BJ (cell line): ENCODE measurements around the gene ESPNL. TPM values are rescaled to one million over a fixed set of nuclear protein-coding genes. Genes with fewer than 3 reads are reported as not detected.

ENCODE experiments used
- CTCF ChIA-PET: fragments of 350-600 bp; formaldehyde crosslinking; extraction: SDS; loops from one replicate; lab custom pipeline; 2021; ENCODE audit warnings: antibody characterized with exemption, inconsistent platforms; lab: Yijun Ruan, JAX
- POLR2A ChIA-PET: fragments of 300-600 bp; sonication (Branson Sonifier 250); formaldehyde crosslinking; extraction: SDS; loops from one replicate; lab custom pipeline; 2021; ENCODE audit warnings: antibody characterized with exemption; lab: Charles Lee
- DNase-seq: peaks from one replicate; pipeline ENCODE4 v3.0.0-alpha.2; 2011; ENCODE audit warnings: low read depth
- H3K27me3 ChIP-seq: 2 replicates; pipeline ENCODE4 v1.6.0; 2011; ENCODE audit warnings: low read length; ENCODE audit not compliant: control insufficient read depth, insufficient read depth
- H3K36me3 ChIP-seq: 2 replicates; pipeline ENCODE4 v1.5.1; 2011; ENCODE audit warnings: low read length; ENCODE audit not compliant: control insufficient read depth, insufficient read depth
- H3K4me3 ChIP-seq: 2 replicates; pipeline ENCODE4 v1.5.1; 2011; ENCODE audit warnings: low read depth, mild to moderate bottlenecking, control low read depth, low read length
- polyA plus RNA-seq: library from polyadenylated mRNA; depleted of rRNA; stranded (reverse); fragments of >200 nt; gene quantifications from 2 replicates; pipeline ENCODE4 v1.2.3, GENCODE V29; 2011
- TF ChIP-seq, protein P1 (sequence below): IDR thresholded peaks from 2 replicates; pipeline ENCODE4 v1.5.1; 2011; ENCODE audit warnings: low read depth, mild to moderate bottlenecking, control low read depth, inconsistent platforms, low read length, moderate library complexity; ENCODE audit not compliant: insufficient read depth

The ESPNL gene
- polyA plus RNA-seq, 1 experiment, result 2.1 TPM

DNA sequence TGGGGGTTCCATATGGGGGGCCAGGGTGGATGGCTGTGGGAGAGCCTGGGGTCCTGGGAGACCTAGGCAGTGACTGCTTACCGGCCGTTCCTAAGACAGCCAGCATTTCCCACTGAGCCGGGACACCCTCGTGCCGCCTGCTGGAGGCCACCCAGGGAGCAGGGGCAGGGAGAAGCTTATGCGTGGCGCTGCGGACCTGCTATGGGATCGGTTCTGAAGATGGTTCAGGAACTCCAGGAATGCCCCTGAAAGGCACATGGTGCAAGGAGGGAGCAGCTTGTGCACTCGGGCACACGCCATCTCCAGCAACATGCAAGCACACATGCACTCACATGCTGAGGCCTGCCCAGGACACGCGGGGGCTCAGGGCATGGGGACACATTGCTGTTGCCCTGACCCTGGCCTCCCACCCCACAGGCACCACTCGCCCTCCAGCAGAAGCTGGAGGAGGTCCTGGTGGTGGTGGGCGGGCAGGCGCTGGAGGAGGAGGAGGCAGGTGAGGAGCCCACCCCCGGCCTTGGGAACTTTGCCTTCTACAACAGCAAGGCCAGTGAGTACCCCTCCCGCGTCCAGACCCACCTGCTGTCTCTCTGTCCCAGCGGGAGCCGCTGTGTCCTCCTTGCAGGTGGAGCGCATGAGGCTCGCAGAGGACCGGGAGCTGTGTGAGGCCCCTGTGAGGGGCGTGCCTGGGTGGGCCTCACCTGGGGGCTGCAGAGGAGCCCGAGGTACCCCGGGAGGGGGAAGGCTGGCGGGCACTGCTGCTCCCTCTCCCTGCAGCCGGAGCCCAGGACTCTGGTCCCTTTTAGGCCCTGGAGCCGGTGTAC is 42.5 kb downstream of the ESPNL start:
- Histone ChIP-seq H3K36me3 (no peaks in the 10 kb centered on the region), H3K4me3 (no peak overlapping the region), H3K27me3 (no peaks in the 10 kb centered on the region)
- ChIA-PET POLR2A (no interaction called here), CTCF (interaction anchor here (0.6 to 1.5 kb wide), 3 partner anchors 10 to 57 kb away, joined by 3 to 4 read pairs (median 4); no protein-coding TSS in a partner anchor)
- no peak for DNase-seq
- TF ChIP-seq, protein P1, sequence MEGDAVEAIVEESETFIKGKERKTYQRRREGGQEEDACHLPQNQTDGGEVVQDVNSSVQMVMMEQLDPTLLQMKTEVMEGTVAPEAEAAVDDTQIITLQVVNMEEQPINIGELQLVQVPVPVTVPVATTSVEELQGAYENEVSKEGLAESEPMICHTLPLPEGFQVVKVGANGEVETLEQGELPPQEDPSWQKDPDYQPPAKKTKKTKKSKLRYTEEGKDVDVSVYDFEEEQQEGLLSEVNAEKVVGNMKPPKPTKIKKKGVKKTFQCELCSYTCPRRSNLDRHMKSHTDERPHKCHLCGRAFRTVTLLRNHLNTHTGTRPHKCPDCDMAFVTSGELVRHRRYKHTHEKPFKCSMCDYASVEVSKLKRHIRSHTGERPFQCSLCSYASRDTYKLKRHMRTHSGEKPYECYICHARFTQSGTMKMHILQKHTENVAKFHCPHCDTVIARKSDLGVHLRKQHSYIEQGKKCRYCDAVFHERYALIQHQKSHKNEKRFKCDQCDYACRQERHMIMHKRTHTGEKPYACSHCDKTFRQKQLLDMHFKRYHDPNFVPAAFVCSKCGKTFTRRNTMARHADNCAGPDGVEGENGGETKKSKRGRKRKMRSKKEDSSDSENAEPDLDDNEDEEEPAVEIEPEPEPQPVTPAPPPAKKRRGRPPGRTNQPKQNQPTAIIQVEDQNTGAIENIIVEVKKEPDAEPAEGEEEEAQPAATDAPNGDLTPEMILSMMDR, result no peak

DNA sequence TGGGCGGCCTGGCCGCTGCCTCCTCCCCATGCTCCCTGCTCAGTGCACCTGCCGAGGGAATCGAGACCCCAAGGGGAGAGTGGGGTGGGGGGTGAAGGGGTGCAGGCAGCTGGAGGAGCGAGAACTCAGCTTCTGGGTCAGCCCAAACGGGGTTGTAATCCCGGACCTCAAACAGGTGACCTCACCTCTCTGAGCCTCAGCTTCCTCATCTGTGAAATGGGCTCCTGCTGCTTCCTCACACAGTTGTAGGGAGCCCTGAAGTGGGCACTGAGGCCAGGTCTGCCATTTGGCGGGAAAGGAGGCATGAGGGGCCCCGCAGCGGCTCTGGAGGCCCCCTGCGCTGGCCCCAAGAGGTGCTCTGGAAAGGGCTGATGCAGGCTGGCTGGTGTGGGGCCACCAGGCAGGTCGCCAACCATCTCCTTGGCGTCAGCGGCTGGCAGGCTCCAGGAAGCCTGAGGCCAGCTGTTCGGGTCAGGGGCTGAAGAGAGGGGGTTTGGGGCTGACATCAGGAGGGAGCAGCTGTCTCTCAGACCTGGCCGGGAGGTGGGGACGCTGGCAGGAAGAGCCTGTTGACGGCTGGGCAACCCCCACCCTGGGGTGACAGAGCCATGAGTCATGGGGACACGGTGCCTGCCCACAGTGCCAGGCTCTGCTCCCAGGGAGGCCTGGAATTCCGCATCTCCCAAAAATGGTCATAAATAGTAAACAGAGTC is 43.3 kb downstream of the ESPNL start:
- no peaks in the 10 kb centered on the region for H3K27me3 ChIP-seq
- CTCF ChIA-PET, result interaction anchor here (0.6 to 1.5 kb wide), 3 partner anchors 10 to 24 kb away, joined by 3 to 4 read pairs (median 4); no protein-coding TSS in a partner anchor
- no peaks in the 10 kb centered on the region for H3K36me3 ChIP-seq
- TF ChIP-seq, protein P1, result no peak
- H3K4me3 ChIP-seq, result no peak overlapping the region
- POLR2A ChIA-PET, result no interaction called here
- DNase-seq, result no peak

DNA sequence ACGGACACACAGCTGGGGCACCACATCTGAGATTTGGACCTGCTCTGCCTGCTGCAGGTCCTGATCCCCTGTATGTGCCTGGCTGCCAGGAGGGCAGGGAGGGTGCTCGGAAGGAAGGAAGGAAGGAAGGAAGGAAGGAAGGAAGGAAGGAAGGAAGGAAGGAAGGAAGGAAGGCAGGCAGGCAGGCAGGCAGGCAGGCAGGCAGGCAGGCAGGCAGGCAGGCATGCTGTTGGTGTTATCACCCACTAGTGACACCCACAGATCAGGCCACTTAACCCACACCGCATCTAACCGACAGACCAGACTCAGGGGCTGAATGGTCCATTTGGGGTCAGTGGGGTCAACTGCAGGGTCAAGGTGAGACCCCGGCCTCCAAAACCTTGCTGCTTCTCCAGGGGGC is 44.1 kb downstream of the ESPNL start:
- ChIA-PET CTCF (interaction anchor here (0.6 kb wide), 1 partner anchor 11 kb away, joined by 3 read pairs; no protein-coding TSS in a partner anchor), POLR2A (no interaction called here)
- Histone ChIP-seq H3K36me3 (no peaks in the 10 kb centered on the region), H3K27me3 (no peaks in the 10 kb centered on the region), H3K4me3 (no peak overlapping the region)
- no peak for DNase-seq
- TF ChIP-seq, protein P1, result no peak

- Histone ChIP-seq H3K27me3 (no peaks in the 10 kb centered on the region), H3K4me3 (no peak overlapping the region), H3K36me3 (no peaks in the 10 kb centered on the region)
- TF ChIP-seq, protein P1, result no peak
- no peak for DNase-seq
- POLR2A ChIA-PET, result no interaction called here
- CTCF ChIA-PET, result no interaction called here
Observed at GRCh38 chr2:238145046-238145445, 44.9 kb downstream of the ESPNL start.

DNA sequence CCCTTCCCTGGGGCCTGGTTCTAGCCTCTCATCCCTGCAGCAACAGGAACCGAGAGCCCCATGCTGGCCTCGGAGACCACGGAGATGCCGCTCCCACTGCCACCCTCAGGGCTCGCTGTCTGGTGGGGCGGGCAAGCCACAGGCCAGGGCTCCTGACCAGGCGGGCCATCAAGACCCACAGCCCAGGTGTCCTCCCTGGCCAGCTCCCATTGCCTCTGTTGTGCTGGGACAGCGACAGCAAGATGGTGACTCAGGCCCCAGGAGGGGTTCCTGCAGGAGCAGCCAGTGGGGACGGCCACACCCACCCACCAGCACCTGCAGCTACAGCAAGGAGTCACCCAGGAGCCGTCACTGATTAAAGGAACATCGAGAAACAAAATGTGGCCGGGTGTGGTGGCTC is 45.7 kb downstream of the ESPNL start:
- Histone ChIP-seq H3K4me3 (no peak overlapping the region), H3K36me3 (no peaks in the 10 kb centered on the region), H3K27me3 (no peaks in the 10 kb centered on the region)
- ChIA-PET POLR2A (no interaction called here), CTCF (no interaction called here)
- TF ChIP-seq, protein P1, result no peak
- DNase-seq, result no peak
